Medulla oblongata (tissue), 1 donor: ENCODE results near the gene MAPKAPK2.

Source experiments
- DNase-seq: peaks from one replicate; pipeline ENCODE4 v3.0.0-alpha.2; 2015; ENCODE audit errors: extremely low spot score

Gene MAPKAPK2

GRCh38 chr1:206703661-206704060 lies 19.0 kb downstream of the MAPKAPK2 start:
- DNase-seq, result no peak

GRCh38 chr1:206704226-206704625 lies 19.5 kb downstream of the MAPKAPK2 start:
- no peak for DNase-seq

GRCh38 chr1:206705191-206705590 lies 20.5 kb downstream of the MAPKAPK2 start:
- peak; percentile 60 for DNase-seq

GRCh38 chr1:206705726-206706297 lies 21.1 kb downstream of the MAPKAPK2 start:
- no peak for DNase-seq

- no peak for DNase-seq
These were observed 21.6 kb downstream of the MAPKAPK2 start for GRCh38 chr1:206706298-206706791.

- DNase-seq, result no peak
These were observed 22.2 kb downstream of the MAPKAPK2 start for GRCh38 chr1:206706806-206707366.

- DNase-seq, result no peak
These were observed 23.4 kb downstream of the MAPKAPK2 start for GRCh38 chr1:206708058-206708457.

GRCh38 chr1:206708882-206709281 lies 24.2 kb downstream of the MAPKAPK2 start:
- no peak for DNase-seq

- no peak for DNase-seq
These were observed 24.6 kb downstream of the MAPKAPK2 start for GRCh38 chr1:206709322-206709721.

GRCh38 chr1:206709772-206710459 lies 25.2 kb downstream of the MAPKAPK2 start:
- no peak for DNase-seq

- DNase-seq, result no peak
These were observed 25.7 kb downstream of the MAPKAPK2 start for GRCh38 chr1:206710460-206710823.

GRCh38 chr1:206713070-206713469 lies 28.4 kb downstream of the MAPKAPK2 start:
- DNase-seq, result no peak

- DNase-seq, result no peak
These were observed 29.2 kb downstream of the MAPKAPK2 start for GRCh38 chr1:206713910-206714312.

GRCh38 chr1:206714331-206715058 lies 29.8 kb downstream of the MAPKAPK2 start:
- DNase-seq, result peak; percentile 56

- no peak for DNase-seq
These were observed 30.4 kb downstream of the MAPKAPK2 start for GRCh38 chr1:206715120-206715519.

- no peak for DNase-seq
These were observed 30.9 kb downstream of the MAPKAPK2 start for GRCh38 chr1:206715552-206716158.

GRCh38 chr1:206716159-206716869 lies 31.6 kb downstream of the MAPKAPK2 start:
- no peak for DNase-seq

- peak; percentile 46 for DNase-seq
These were observed 32.4 kb downstream of the MAPKAPK2 start for GRCh38 chr1:206716870-206717673.

- DNase-seq, result no peak
These were observed 32.9 kb downstream of the MAPKAPK2 start for GRCh38 chr1:206717674-206717989.

- no peak for DNase-seq
These were observed 34.6 kb downstream of the MAPKAPK2 start for GRCh38 chr1:206719169-206719839.
